Measurements from ENCODE around the gene RBM15B.

Gene RBM15B

DNA sequence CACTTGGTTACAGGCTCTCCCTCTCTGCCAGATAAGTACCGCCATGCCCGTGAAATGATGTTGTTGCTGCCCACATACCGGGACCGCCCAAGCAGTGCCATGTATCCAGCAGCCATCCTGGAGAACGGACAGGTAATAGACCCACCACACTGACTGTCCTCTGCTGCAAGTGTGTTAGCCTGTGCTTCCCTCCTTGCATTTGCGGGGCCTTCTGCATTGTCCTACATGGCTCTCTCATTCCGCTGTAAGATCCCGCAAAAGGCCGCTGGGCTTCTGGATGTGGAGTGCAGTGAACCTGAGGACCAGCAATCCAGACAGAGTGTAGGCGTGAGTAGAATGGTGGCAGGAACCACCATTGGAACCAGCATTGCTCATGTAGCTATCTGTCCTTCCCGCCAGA is 16.6 kb upstream of the RBM15B start (continued):
- TF ChIP-seq TSHZ2 (CRISPR knock-in tag; IDR thresholded peaks at IDR 0.05) (no peak), BACH2 (CRISPR knock-in tag; IDR thresholded peaks at IDR 0.05; ENCODE audit: borderline replicate concordance) (no peak), ISL1 (CRISPR knock-in tag; IDR thresholded peaks at IDR 0.05) (no peak), ZNF70 (CRISPR knock-in tag; IDR thresholded peaks at IDR 0.05) (no peak), CREB5 (CRISPR knock-in tag; IDR thresholded peaks at IDR 0.05; ENCODE audit: low read depth) (no peak), ZFP3 (CRISPR knock-in tag; IDR thresholded peaks at IDR 0.05) (no peak), GLIS3 (CRISPR knock-in tag; IDR thresholded peaks at IDR 0.05) (no peak), ZFP30 (CRISPR knock-in tag; IDR thresholded peaks at IDR 0.05) (no peak), RARB (CRISPR knock-in tag; IDR thresholded peaks at IDR 0.05) (no peak), ZC3H10 (CRISPR knock-in tag; IDR thresholded peaks at IDR 0.05) (no peak)

DNA sequence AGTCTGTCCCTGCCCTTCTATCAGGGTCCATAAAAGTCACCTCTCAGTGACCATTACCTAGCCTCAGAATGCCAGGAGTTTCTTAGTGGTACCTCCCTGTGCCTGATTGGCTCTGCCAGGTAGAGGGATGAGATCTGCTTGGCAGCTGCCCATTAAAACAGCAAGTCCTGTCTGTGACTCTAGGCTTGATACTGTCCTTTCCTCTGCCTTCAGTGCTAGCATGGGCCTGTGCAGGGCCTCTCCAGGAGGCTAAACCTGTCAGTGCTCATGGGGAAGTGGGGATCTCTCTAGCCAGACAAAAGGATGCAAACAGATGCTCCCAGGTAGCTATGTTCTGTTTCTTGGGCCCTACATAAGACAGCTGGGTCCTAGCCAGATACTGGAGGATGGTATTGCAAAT is 15.9 kb upstream of the RBM15B start:
- ATAC-seq = no peak
- TF ChIP-seq ZNF8 (CRISPR knock-in tag; IDR thresholded peaks at IDR 0.05) = no peak
- TF ChIP-seq POU6F1 (CRISPR knock-in tag; IDR thresholded peaks at IDR 0.05; ENCODE audit: borderline replicate concordance, low read depth) = no peak
- TF ChIP-seq OSR1 (CRISPR knock-in tag; IDR thresholded peaks at IDR 0.05) = no peak

- ATAC-seq = no peak
These were observed 15.5 kb upstream of the RBM15B start for GRCh38 chr3:51375571-51375970.

More at GRCh38 chr3:51375571-51375970, 15.5 kb upstream of the RBM15B start:
- no peak for TF ChIP-seq TSHZ2 (CRISPR knock-in tag; IDR thresholded peaks at IDR 0.05)
- TF ChIP-seq TCF4 (CRISPR knock-in tag; IDR thresholded peaks at IDR 0.05; ENCODE audit: borderline replicate concordance) = no peak
- TF ChIP-seq ZFP3 (CRISPR knock-in tag; IDR thresholded peaks at IDR 0.05) = no peak
- no peak for TF ChIP-seq SNAI2 (CRISPR knock-in tag; IDR thresholded peaks at IDR 0.05)
- TF ChIP-seq POU6F1 (CRISPR knock-in tag; IDR thresholded peaks at IDR 0.05; ENCODE audit: borderline replicate concordance, low read depth) = no peak
- no peak for TF ChIP-seq ZC3H10 (CRISPR knock-in tag; IDR thresholded peaks at IDR 0.05)
- no peak for TF ChIP-seq RARB (CRISPR knock-in tag; IDR thresholded peaks at IDR 0.05)
- TF ChIP-seq, protein P1, sequence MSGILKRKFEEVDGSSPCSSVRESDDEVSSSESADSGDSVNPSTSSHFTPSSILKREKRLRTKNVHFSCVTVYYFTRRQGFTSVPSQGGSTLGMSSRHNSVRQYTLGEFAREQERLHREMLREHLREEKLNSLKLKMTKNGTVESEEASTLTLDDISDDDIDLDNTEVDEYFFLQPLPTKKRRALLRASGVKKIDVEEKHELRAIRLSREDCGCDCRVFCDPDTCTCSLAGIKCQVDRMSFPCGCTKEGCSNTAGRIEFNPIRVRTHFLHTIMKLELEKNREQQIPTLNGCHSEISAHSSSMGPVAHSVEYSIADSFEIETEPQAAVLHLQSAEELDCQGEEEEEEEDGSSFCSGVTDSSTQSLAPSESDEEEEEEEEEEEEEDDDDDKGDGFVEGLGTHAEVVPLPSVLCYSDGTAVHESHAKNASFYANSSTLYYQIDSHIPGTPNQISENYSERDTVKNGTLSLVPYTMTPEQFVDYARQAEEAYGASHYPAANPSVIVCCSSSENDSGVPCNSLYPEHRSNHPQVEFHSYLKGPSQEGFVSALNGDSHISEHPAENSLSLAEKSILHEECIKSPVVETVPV (CRISPR knock-in tag; IDR thresholded peaks at IDR 0.05) = no peak
- TF ChIP-seq PATZ1 (CRISPR knock-in tag; IDR thresholded peaks at IDR 0.05; ENCODE audit: borderline replicate concordance) = no peak
- TF ChIP-seq ISL1 (CRISPR knock-in tag; IDR thresholded peaks at IDR 0.05) = no peak
